DMS114 treated with DMSO at 0.1 percent for 48 hours (cell line): ENCODE results near the gene ABCA7.

Experiments used
- DNase-seq: peaks from one replicate; lab custom pipeline; 2025; ENCODE audit not compliant: unreplicated experiment; lab: John Stamatoyannopoulos, UW

ABCA7 gene

GRCh38 chr19:1039646-1040475 lies at the start of gene ABCA7:
ABCA7 (plus strand) TSS chr19:1040107; CDS start chr19:1041362, 1,255 bp downstream.
- DNase-seq = peak; percentile 84

GRCh38 chr19:990119-990571 lies 49.8 kb upstream of the ABCA7 start:
- DNase-seq = no peak

GRCh38 chr19:990746-991145 lies 49.2 kb upstream of the ABCA7 start:
- no peak for DNase-seq

DNA sequence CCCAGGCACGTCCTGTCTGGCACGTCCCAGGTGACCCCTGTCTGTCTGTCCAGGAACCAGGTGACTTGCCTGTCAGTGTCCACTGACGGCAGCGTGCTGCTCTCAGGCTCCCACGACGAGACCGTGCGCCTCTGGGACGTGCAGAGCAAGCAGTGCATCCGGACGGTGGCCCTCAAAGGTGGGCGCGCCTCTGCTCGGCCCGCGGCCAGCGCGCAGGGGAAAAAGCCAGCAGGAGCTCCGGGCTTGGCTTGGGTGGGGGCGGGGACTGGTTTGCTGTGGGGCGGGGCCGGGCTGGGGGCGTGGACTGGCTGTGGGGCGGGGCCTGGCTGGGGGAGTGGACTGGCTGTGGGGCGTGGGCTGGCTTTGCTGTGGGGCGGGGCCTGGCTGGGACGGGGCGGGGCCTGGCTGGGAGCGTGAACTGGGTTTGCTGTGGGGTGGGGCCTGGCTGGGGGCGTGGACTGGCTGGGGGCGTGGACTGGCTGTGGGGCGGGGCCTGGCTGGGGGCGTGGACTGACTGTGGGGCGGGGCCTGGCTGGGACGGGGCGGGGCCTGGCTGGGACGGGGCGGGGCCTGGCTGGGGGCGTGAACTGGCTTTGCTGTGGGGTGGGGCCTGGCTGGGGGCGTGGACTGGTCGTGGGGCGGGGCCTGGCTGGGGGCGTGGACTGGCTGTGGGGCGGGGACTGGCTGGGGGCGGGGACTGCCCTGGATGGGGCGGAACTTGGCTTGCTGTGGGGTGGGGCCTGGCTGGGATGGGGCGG lies 48.6 kb upstream of the ABCA7 start:
- DNase-seq = no peak

GRCh38 chr19:991932-992669 lies 47.8 kb upstream of the ABCA7 start:
- no peak for DNase-seq

DNA sequence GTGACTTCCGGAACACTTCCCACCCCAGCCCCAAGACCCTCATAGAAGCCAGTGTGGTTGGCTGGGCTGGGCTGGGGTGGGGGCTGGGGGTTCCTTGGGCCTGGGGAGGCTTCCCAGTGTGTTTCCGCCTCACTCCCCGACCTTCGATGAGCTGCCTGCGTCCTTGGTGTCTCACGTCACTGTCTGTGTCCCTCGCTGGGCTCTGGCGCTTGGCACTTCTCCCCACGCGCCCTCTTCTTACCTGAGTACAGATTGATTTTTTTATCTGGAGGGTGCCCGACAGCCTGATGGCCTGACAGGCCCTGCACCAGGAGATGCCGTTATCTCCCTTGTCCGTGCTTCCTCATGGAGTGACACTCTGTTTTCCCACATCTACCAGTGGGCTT lies 47.2 kb upstream of the ABCA7 start:
- no peak for DNase-seq

DNA sequence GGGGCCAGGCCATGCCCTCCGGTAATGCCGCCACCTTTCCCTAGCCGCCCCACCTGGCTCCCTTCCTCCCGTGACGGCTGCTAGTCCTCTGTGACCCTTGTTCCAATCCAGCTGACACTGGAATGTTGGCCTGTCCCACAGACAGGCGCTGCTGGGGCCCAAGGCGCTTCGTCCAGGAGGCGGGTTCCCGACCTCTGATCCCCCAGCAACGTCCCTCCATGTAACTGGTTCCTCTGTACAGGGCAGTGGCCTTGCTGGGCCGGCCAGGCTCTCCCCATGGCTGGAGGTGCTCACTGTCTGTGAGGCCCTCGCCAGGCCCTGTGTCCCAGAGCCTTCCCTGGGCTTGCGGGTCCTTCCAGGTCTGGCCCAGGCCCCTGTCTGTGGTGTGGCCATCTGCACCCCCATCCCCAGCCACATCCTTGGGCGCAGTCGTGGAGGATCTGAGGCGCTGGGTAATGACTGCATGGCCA lies 46.5 kb upstream of the ABCA7 start:
- DNase-seq = no peak

DNA sequence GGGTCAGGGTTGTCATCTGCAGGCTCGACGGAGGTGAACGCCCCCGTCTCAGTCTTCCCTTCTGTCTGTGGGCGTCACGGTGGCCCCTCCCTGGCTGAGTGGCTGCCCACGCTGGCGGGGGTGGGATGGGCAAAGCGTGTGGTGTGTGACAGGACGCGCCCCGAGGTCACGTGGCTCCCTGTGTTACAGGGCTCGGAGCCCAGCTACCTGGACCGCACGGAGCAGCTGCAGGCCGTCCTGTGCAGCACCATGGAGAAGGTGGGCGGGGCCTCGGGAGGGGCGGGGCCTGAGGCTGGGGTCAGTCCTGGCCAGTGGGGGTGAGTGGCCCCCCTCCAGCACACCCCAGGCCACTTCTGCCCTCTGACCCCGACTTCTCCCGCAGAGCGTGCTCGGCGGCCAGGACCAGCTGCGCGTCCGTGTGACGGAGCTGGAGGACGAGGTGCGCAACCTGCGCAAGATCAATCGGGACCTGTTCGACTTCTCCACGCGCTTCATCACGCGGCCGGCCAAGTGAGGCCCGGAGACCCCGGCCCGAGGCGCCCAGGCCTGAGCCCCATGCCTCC lies 46.0 kb upstream of the ABCA7 start:
- no peak for DNase-seq

- no peak for DNase-seq
Observed at GRCh38 chr19:994516-994915, 45.4 kb upstream of the ABCA7 start.

DNA sequence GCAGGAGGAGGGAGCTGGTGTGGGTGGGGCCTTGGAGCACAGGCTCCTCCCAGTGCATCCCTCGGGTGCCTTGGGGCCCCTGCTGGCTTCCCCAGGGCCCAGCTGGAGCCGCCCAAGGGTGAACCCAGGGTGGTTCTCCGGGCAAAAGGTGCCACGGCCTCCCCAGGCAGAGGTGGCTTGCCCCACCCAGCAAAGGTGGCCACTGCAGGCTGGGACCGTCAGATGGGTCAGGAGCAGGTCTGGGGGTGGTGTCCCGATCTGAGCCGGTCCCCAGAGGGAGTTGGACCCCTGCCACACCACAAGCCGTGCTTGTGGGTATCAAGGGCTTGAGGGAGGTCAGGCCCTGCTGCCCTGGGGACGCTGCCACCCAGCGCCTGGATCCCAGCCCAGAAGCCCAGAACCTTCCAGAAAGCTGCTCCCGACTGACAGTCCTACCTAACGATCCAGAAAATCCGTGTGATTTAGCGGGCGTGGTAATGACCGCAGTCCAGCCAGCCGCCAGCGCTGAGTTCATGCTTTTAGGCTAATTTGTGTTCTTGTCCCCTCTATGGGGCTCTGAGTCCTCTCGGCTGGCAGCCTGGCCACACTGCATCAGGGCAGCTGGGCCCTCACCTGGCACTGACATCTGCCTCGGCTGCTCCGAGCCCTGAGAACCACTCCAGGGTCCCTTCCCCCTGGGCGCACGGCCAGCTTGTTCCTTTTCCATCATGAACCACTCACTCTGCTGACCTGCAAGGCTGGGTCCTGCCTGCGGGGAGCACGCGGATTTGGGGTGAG lies 44.7 kb upstream of the ABCA7 start:
- DNase-seq = no peak

DNA sequence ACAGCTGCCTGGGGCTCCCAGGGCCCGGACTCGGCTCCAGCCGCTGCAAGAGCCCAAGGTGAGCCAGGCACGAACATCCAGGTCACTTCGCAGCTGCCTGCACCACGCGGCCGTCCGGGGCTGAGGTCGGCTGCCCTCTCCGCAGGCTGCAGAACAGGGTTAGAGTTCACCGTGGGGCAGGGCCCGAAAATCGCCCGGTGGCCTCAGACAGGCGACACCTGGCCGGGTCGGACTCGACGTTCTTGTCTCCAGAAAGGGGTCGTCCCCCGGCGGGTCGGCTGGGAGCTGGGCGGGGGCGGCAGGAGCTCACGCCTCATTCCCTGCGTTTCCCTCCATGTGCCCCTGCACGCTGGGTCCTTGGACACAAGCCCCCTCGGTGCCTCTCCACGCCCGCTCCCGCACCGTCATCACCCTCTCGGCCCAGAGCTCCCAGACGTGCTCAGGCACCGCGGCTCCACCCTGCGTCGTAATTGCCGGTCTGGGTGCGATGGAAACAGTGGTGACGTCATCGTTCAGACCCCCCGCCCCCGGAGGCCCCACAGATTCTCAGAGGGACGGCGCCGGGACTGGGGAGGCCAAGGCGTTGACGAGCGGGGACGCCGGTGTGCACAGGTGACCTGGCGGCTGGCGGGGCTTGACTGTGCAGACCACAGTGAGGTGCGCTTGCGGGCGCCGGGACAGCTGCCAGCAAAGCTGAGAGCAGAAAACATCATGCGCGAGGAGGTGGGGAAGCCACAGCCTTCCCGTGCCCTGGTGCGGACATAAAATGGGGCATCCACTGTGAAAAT lies 43.7 kb upstream of the ABCA7 start:
- no peak for DNase-seq

DNA sequence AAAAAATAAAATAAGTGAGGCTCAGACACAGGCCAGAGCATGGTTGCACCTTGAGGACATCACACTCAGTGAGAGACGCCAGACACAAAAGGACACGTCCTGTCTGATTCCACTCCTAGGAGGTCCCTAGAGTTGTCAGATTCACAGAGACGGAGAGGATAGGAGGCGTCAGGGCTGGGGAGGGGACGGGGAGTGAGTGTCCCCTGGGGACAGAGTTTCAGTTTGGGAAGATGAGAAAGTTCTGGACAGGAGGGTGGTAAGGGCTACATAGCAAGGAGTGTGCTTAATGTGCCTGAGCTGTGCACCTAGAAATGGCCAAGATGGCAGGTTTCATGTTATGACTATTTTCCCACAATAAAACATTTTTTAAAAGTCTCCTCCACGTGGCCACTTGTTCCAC lies 41.8 kb upstream of the ABCA7 start:
- no peak for DNase-seq

DNA sequence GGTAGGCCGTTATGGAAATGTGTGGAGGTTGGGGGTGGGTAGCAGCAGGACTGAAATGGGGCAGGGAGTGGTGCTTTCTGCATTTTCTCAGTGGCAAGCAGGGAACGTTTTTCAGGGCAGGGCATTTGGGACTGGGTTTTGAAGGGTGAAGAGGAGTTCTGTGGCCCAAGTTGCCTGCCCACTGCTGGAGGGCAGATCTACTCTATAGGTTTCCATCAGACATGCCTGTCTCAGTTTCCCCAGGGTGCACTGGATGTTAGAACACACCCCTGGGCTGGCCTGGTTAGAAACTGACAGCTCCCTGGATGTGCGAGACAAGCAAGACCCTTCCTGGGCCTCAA lies 40.6 kb upstream of the ABCA7 start:
- DNase-seq = no peak

DNA sequence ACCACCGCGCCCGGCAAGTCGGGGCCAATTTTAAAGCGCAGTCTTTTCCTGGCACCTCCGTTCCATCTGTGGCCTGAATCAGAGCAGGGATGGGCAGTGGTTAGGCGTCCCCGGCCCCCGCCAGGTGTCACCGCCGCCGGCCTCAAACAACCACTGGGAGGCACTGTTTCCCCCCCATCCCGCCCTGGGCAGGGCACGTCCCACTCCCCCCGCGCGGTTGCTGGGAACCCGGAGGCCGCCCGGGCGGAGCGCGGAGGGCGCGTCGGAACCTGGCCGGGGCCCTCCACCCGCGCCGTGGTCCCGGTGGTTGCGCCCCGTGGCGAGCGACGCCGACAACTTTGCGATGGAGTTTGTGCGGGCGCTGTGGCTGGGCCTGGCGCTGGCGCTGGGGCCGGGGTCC lies 39.8 kb upstream of the ABCA7 start, which contains the start of gene GRIN3B:
TSS of gene GRIN3B (plus strand) at position 325 of the 400 bp plus-strand sequence. CDS start at position 344, 19 bp downstream.
- no peak for DNase-seq

DNA sequence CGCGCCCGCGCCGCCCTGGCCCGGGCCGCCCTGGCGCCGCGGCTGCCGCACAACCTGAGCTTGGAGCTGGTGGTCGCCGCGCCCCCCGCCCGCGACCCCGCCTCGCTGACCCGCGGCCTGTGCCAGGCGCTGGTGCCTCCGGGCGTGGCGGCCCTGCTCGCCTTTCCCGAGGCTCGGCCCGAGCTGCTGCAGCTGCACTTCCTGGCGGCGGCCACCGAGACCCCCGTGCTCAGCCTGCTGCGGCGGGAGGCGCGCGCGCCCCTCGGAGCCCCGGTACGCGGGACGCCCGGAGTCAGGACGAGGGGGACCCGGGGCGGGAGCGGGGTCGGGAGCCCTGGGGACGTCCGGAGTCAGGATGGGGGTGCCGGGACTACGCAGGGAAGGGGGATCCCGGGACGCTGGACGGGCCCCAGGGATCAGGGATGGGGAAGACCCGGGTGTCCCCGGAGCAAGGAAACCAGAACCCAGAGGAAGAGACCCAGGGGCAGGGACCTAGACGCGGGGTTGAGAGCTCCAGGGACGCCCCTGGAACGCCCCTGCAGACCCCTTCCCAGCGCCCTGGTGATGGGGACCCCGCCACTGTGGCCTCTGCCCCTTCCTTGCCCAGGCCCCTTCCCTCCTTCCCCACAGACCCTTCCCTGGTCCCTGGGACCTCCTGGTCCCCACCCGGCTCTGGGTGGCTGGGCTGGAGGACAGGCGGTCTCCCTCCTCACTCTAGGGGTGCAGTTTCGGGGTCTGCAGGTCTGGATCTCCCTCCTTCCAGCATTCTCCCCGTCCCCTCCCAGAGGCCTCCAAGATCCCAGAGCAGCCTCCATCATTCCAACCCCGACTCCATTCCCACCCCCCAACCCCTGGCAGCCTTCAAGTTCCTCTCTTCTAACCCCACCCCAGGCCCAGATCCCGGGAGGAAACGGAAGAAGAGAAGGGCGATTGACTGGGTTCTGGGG lies 39.0 kb upstream of the ABCA7 start:
- DNase-seq = no peak

GRCh38 chr19:1001538-1002166 lies 38.3 kb upstream of the ABCA7 start:
- DNase-seq = no peak

DNA sequence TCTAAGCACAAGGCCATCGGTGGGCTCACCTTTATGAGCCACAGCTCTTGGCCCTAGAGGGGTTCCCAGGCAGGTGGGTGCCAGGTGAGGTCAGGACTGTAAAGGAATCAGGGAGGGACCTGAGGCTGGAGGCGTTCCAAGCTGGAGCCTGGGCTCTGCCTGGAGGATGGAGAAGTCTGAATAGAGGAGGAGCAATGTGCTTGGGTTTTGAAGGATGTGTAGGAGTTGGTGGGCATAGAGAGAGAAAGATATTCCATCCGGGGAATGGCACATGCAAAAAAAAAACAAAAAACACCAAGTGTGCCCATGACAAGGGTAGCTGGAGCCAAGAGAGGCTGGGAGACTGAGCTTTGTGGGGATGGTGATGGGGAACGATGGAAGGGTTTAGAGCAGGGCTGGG lies 37.3 kb upstream of the ABCA7 start:
- DNase-seq = no peak

DNA sequence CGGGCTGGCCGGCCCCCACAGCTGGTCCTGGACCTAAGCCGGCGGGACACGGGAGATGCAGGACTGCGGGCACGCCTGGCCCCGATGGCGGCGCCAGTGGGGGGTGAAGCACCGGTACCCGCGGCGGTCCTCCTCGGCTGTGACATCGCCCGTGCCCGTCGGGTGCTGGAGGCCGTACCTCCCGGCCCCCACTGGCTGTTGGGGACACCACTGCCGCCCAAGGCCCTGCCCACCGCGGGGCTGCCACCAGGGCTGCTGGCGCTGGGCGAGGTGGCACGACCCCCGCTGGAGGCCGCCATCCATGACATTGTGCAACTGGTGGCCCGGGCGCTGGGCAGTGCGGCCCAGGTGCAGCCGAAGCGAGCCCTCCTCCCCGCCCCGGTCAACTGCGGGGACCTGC lies 36.6 kb upstream of the ABCA7 start:
- no peak for DNase-seq
